ENCODE data around the gene RTN4RL1.

DNA sequence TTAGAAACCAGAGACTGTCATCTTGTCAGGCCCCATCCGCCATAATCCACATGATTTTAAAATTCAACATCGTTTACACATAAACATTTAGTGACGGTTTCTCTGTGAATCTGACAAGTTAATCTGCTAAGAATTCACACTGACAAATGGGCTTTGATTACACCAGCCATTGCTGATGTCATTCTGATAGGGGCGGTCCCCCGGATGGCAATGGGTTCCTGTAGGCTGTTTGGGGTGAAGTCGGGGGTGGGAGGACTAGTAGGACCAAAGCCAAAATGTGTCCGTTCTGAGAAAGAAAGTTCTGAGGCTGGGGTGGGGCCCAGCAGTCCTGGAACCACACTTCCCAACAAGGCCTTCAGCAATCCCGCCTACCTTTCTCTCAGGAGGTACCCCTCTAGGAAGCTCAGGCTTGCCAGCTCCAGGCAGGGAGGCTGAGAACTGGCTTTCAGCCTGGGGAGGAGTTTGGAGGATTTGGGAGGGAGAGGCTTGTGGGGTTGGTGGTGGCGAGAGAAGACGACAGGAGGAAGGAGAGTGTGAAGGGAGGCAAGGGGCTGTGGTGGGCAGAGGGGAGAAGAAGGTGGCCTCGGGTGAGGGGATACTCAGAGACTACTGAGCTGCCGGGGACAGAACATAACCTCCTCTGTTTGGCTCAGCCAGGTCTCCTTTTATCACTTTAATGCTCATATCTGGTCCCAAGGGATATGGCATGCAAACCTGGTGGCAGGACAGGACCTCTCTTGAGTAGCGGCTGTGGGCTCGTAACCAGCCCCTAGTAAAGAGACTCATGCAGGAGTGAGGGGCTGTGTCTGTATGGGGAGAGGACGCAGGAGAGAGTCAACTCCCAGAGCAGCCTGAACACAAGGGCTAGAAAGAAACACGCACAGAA lies 38.4 kb upstream of the RTN4RL1 start:
- no peak for TF ChIP-seq EZH2 (IDR thresholded peaks at IDR 0.05; ENCODE audit: insufficient read depth, low read length)
- TF ChIP-seq, protein P1, sequence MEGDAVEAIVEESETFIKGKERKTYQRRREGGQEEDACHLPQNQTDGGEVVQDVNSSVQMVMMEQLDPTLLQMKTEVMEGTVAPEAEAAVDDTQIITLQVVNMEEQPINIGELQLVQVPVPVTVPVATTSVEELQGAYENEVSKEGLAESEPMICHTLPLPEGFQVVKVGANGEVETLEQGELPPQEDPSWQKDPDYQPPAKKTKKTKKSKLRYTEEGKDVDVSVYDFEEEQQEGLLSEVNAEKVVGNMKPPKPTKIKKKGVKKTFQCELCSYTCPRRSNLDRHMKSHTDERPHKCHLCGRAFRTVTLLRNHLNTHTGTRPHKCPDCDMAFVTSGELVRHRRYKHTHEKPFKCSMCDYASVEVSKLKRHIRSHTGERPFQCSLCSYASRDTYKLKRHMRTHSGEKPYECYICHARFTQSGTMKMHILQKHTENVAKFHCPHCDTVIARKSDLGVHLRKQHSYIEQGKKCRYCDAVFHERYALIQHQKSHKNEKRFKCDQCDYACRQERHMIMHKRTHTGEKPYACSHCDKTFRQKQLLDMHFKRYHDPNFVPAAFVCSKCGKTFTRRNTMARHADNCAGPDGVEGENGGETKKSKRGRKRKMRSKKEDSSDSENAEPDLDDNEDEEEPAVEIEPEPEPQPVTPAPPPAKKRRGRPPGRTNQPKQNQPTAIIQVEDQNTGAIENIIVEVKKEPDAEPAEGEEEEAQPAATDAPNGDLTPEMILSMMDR (IDR thresholded peaks at IDR 0.05; ENCODE audit: insufficient read depth, low read depth, low read length), result no peak

All from astrocyte (in vitro differentiated cells and primary cell).